ENCODE data around the gene AURKB. TPM values are rescaled to one million over a fixed set of nuclear protein-coding genes. Genes with fewer than 3 reads are reported as not detected.

The AURKB gene
- total and polyA plus RNA-seq, 2 of the 4 experiments (the other 2 are of a cell fraction) = 45.9 to 62.0 TPM

- Histone ChIP-seq H2AFZ (replicated peaks; ENCODE audit: low read length, poor library complexity) (no peak overlapping the region), H3K36me3 (ENCODE audit: control insufficient read depth, insufficient read depth, low read length) (peaks cover 30% of the 10 kb centered on the region), H4K20me1 (ENCODE audit: insufficient read depth, low read length) (no peaks in the 10 kb centered on the region), H3K4me1 (ENCODE audit: control insufficient read depth, insufficient read depth, low read length) (no peaks in the 10 kb centered on the region), H4K91ac (ENCODE audit: insufficient read depth, low read depth, low read length) (no peak overlapping the region), H3K56ac (ENCODE audit: extremely low read depth, insufficient read depth, low read length) (no peak overlapping the region), H2BK120ac (ENCODE audit: low read depth, low read length) (no peak overlapping the region), H2AK5ac (ENCODE audit: low read depth, low read length) (no peak overlapping the region), H3K9me1 (ENCODE audit: insufficient read depth, low read length) (no peaks in the 10 kb centered on the region), H3K4me2 (ENCODE audit: low read depth, low read length) (no peak overlapping the region), H4K5ac (ENCODE audit: low read depth, low read length) (no peak overlapping the region), H2BK5ac (ENCODE audit: low read depth, low read length, poor library complexity, severe bottlenecking) (no peak overlapping the region), H3K27ac (ENCODE audit: insufficient read depth, low read length) (no peak overlapping the region), H2AK9ac (replicated peaks; ENCODE audit: low read depth, low read length, poor library complexity) (no peak overlapping the region), H4K8ac (ENCODE audit: low read depth in 2 of 2, low read length in 2 of 2) (no peak overlapping the region), H3K4me3 (ENCODE audit: insufficient read depth, low read depth, low read length) (no peak overlapping the region), H3K4ac (ENCODE audit: low read depth, low read length) (no peak overlapping the region), H3K18ac (ENCODE audit: low read depth, low read length) (no peak overlapping the region), H3K14ac (replicated peaks; ENCODE audit: low read depth, low read length) (no peak overlapping the region), H3K23ac (ENCODE audit: low read depth, low read length) (no peak overlapping the region), H3K27me3 (ENCODE audit: control insufficient read depth, insufficient read depth, low read length) (no peaks in the 10 kb centered on the region), H2BK15ac (ENCODE audit: low read depth, low read length) (no peak overlapping the region), H3K79me1 (ENCODE audit: low read depth in 1 of 2, low read length in 2 of 2) (peaks cover 5 to 6% of the 10 kb centered on the region in 2 experiments; a peak in 2 of 4 replicates), H3K9ac (ENCODE audit: low read depth, low read length) (no peak overlapping the region), H2BK20ac (ENCODE audit: low read depth, low read length) (no peak overlapping the region), H3K9me3 (ENCODE audit: control insufficient read depth, insufficient read depth, low read length) (no peaks in the 10 kb centered on the region)
- TF ChIP-seq ELK1 (IDR thresholded peaks at IDR 0.05; ENCODE audit: borderline replicate concordance, low read depth, low read length) (no peak), RCOR1 (IDR thresholded peaks at IDR 0.05; ENCODE audit: insufficient replicate concordance, low read length) (no peak), MXI1 (IDR thresholded peaks at IDR 0.05; ENCODE audit: borderline replicate concordance, low read depth, low read length) (no peak), FOS (IDR thresholded peaks at IDR 0.05; ENCODE audit: low read depth, low read length) (no peak), RAD21 (IDR thresholded peaks at IDR 0.05; ENCODE audit: low read length) (no peak), CHD1 (IDR thresholded peaks at IDR 0.05; ENCODE audit: low read depth, low read length) (no peak), RFX5 (IDR thresholded peaks at IDR 0.05; ENCODE audit: low read depth, low read length) (no peak), MAFK (IDR thresholded peaks at IDR 0.05; ENCODE audit: low read depth, low read length) (no peak), POLR2A (IDR thresholded peaks at IDR 0.05; ENCODE audit: low read depth, low read length) (no peak), BHLHE40 (IDR thresholded peaks at IDR 0.05; ENCODE audit: low read depth, low read length) (no peak), USF2 (IDR thresholded peaks at IDR 0.05; ENCODE audit: low read depth, low read length) (no peak), MAZ (IDR thresholded peaks at IDR 0.05; ENCODE audit: borderline replicate concordance, low read depth, low read length) (no peak), SMC3 (IDR thresholded peaks at IDR 0.05; ENCODE audit: low read depth, low read length) (no peak), NFE2L2 (IDR thresholded peaks at IDR 0.05; ENCODE audit: low read depth, low read length) (no peak), CEBPB (IDR thresholded peaks at IDR 0.05; ENCODE audit: low read depth, low read length) (no peak)
- TF ChIP-seq, protein P1, sequence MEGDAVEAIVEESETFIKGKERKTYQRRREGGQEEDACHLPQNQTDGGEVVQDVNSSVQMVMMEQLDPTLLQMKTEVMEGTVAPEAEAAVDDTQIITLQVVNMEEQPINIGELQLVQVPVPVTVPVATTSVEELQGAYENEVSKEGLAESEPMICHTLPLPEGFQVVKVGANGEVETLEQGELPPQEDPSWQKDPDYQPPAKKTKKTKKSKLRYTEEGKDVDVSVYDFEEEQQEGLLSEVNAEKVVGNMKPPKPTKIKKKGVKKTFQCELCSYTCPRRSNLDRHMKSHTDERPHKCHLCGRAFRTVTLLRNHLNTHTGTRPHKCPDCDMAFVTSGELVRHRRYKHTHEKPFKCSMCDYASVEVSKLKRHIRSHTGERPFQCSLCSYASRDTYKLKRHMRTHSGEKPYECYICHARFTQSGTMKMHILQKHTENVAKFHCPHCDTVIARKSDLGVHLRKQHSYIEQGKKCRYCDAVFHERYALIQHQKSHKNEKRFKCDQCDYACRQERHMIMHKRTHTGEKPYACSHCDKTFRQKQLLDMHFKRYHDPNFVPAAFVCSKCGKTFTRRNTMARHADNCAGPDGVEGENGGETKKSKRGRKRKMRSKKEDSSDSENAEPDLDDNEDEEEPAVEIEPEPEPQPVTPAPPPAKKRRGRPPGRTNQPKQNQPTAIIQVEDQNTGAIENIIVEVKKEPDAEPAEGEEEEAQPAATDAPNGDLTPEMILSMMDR (conservative IDR thresholded peaks at IDR 0.05; ENCODE audit: low read depth, low read length) = no peak
- intact Hi-C loops (cut with micrococcal nuclease) = no loop called here
- ChIA-PET CTCF (no interaction called here), POLR2A (ENCODE audit: unreplicated experiment) (no interaction called here)
- BruUV-seq (replicated peaks) = no TSS peak
- in situ Hi-C loops (cut with MboI; ENCODE audit: low sequenced_read_pairs) = no loop called here
- WGBS, 2 experiments (ENCODE audit: extremely low coverage in 2 of 2, insufficient read length in 1 of 2) = no CpG with 5 or more reads among the region's 6 CpGs
- DNase-seq (no peak), ATAC-seq (ENCODE audit: low read depth) (no peak)
- dilution Hi-C loops (cut with HindIII; ENCODE audit: low sequenced_read_pairs, unreplicated experiment) = no loop called here
These were observed 46.3 kb upstream of the AURKB start for GRCh38 chr17:8256691-8257090.
